Measurements from ENCODE around the gene NUMB.
"Not testable (repeated sequence)": the region's sequence is repeated elsewhere in the genome, so short reads cannot be mapped to it uniquely, and the experiment has no call there.

The NUMB gene

DNA sequence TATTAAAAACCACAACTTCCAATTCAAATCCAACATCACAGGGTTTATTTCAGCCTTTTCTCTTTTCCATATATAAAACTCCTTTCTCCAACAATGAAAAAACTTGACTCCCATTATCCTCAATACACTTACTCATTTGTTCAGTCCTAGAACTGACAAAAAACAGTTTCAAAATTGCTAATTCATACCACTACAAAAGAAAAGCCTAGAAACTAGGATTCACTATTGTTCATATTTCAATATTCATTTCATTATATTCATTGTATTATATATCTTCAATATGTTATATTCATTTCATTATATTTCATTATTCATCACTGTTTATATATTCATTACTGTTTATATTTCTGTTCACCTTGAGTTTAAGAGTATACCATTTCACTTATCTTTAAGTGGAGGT lies 85.8 kb downstream of the NUMB start:
- no peak overlapping the region for H3K27ac Mint-ChIP-seq
- H3K4me1 Mint-ChIP-seq (ENCODE audit: low read depth), result peaks cover 2% of the 10 kb centered on the region
- H3K36me3 Mint-ChIP-seq, result peaks cover 2% of the 10 kb centered on the region
- H3K4me3 Mint-ChIP-seq, result no peak overlapping the region
- no peaks in the 10 kb centered on the region for H3K9me3 Mint-ChIP-seq (ENCODE audit: low read depth)
- no peaks in the 10 kb centered on the region for H3K27me3 Mint-ChIP-seq

DNA sequence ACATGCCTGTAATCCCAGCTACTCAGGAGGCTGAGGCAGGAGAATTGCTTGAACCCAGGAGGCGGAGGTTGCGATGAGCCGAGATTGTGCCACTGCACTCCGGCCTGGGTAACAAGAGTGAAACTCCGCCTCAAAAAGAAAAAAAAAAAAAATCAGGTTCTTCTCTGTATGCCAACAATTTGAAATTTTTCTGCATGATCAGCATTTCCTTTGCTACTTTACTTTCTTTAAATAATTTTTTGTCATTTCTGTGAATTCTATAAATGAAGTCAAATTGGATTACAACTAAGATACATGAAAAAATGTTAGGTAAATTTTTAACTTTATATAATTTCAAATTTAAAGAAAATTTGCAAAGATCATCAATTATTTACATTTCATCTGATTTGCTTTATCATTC lies 87.8 kb downstream of the NUMB start:
- H3K4me1 Mint-ChIP-seq (ENCODE audit: low read depth), result peaks cover 2% of the 10 kb centered on the region
- no peak overlapping the region for H3K4me3 Mint-ChIP-seq
- no peak overlapping the region for H3K27ac Mint-ChIP-seq
- H3K9me3 Mint-ChIP-seq (ENCODE audit: low read depth), result no peaks in the 10 kb centered on the region
- peaks cover 3% of the 10 kb centered on the region for H3K36me3 Mint-ChIP-seq
- H3K27me3 Mint-ChIP-seq, result no peaks in the 10 kb centered on the region

DNA sequence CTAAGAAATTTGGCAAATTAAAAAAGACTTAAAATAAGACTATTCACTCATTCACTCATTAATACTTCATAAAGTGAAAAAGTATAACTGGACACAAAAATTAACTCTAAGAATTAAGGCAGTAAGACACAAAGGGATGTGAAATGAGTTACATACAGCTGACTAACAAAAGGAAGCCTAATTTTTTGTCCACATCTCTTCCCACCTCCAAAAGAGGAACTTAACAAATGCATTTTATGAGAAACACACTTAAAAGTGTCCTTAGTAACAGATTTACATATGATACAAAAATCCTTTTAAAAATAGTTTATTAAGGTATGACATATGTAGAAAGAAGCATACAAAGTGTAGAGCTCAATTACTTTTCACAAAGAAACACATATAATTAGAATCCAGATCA lies 88.9 kb downstream of the NUMB start:
- Mint-ChIP-seq H3K9me3 (ENCODE audit: low read depth) (no peaks in the 10 kb centered on the region), H3K4me3 (no peak overlapping the region), H3K36me3 (peaks cover 4% of the 10 kb centered on the region), H3K27ac (no peak overlapping the region), H3K27me3 (no peaks in the 10 kb centered on the region), H3K4me1 (ENCODE audit: low read depth) (peaks cover 2% of the 10 kb centered on the region)

DNA sequence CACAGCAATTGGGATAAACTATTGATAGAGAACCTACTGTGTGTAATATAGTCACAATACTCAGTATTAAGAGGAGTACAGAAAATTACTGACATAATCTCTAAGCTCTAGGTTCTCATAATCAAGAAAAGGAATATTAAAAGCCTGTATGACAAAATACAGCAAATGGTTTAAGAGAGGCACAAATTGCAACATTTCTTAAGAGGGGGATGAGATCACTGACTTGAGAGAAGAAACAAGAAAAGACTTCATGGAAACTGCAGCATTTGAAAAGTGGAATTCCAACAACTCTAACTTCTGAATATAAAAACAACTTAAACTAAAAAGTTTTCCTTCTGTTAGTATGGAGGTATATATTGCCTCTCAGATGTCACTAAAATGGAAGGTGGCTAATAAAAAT lies 89.7 kb downstream of the NUMB start:
- peaks cover 2% of the 10 kb centered on the region for H3K4me1 Mint-ChIP-seq (ENCODE audit: low read depth)
- no peak overlapping the region for H3K4me3 Mint-ChIP-seq
- peaks cover 6% of the 10 kb centered on the region for H3K36me3 Mint-ChIP-seq
- H3K27ac Mint-ChIP-seq, result no peak overlapping the region
- no peaks in the 10 kb centered on the region for H3K9me3 Mint-ChIP-seq (ENCODE audit: low read depth)
- no peaks in the 10 kb centered on the region for H3K27me3 Mint-ChIP-seq

DNA sequence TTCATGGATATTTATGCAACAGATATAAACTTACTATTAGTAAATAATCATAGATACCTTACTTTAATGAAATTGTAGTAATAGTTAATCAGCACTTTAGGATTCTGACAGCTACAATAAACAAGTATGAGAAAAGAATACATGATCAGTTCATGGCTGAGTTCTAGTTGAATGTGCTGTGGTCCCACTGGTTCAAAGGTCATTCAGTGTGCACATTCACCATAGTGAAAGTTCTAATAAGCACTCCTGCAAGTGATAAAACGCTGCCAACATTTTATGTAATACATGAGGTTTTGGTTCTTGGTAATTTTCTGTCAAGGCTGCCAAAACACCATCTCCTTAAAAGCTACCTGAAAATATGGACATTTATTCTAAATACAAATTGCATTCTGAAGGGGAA lies 92.6 kb downstream of the NUMB start:
- H3K27me3 Mint-ChIP-seq, result no peaks in the 10 kb centered on the region

DNA sequence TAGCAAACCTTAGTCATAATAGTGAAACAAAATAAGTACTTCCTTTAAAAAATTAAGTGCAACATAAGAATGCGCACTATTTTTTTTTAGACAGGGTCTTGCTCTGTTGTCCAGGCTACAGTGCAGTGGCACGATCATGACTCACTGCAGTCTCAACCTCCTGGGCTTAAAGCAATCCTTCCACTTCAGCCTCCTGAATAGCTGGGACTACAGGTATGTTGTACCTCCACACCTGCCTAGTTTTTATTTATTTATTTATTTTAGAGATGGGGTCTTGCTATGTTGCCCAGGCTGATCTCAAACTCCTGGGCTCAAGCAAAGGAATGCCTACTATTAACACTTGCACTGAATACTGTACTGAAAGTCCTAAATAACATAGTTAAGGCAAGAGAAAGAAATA lies 93.8 kb downstream of the NUMB start:
- Mint-ChIP-seq H3K4me3 (no peak overlapping the region), H3K27ac (no peak overlapping the region), H3K27me3 (no peaks in the 10 kb centered on the region), H3K9me3 (ENCODE audit: low read depth) (no peaks in the 10 kb centered on the region), H3K36me3 (peaks cover 11% of the 10 kb centered on the region), H3K4me1 (ENCODE audit: low read depth) (peaks cover 4% of the 10 kb centered on the region)

More for the DNA sequence above, 92.6 kb downstream of the NUMB start:
- H3K4me3 Mint-ChIP-seq, result no peak overlapping the region
- H3K27ac Mint-ChIP-seq, result no peak overlapping the region
- H3K36me3 Mint-ChIP-seq, result peaks cover 11% of the 10 kb centered on the region
- no peaks in the 10 kb centered on the region for H3K9me3 Mint-ChIP-seq (ENCODE audit: low read depth)
- H3K4me1 Mint-ChIP-seq (ENCODE audit: low read depth), result no peaks in the 10 kb centered on the region

DNA sequence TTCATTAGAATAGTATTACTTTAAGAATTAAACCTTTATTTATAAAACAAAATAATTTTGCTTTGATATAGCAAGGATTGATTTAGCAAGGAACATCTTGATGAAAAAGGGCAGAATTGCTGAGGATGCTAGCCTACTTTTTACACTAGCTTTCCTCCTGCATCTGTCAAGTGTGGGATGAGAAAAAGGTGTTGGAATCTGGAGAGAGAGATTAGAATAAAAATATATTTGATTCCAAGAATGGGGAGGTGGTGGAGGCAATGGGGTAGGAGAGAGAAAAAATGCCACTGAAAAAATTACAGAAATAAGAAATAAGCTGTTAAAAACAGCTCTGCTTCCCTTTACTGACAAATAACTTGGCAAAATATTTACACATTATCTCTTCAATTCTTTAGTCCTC lies 98.9 kb downstream of the NUMB start:
- Mint-ChIP-seq H3K36me3 (peaks cover 10% of the 10 kb centered on the region), H3K27ac (no peak overlapping the region), H3K27me3 (no peaks in the 10 kb centered on the region), H3K9me3 (ENCODE audit: low read depth) (no peaks in the 10 kb centered on the region), H3K4me3 (no peak overlapping the region), H3K4me1 (ENCODE audit: low read depth) (peaks cover 4% of the 10 kb centered on the region)

DNA sequence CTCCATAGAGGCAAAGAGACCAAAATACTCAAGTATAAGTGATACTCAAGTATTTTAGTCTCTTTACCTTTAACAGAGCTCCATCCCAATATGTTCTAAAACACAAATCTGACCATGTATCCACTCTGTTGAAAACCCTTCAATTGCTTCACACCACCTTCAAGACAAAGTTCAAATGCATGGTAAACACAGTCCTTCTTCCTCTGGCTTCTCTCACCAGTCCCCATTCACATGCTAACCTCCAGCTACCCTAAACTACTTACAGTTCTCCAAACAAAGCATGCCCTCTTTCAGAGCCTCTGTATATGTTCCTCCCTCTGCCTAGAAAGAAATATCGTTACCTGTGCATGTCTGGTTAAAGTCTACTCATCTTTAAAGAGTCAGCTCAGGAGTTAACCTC lies 100.2 kb downstream of the NUMB start:
- H3K27ac Mint-ChIP-seq, result no peak overlapping the region

DNA sequence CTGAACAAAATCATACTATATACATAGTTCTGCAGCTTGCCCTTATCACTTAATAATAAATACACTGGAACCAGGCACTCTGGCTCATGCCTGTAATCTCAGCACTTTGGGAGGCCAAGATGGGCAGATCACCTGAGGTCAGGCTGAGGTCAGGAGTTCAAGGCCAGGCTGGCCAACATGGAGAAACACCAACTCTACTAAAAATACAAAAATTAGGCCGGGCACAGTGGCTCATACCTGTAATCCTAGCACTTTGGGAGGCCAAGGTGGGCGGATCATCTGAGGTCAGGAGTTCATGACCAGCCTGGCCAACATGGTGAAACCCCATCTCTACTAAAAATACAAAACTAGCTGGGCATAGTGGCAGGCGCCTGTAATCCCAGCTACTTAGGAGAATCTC lies 109.3 kb downstream of the NUMB start:
- H3K27ac Mint-ChIP-seq; H3K4me1 Mint-ChIP-seq (ENCODE audit: low read depth); H3K27me3 Mint-ChIP-seq; H3K36me3 Mint-ChIP-seq; H3K4me3 Mint-ChIP-seq; H3K9me3 Mint-ChIP-seq (ENCODE audit: low read depth): not testable (repeated sequence)

More for the DNA sequence above, 100.2 kb downstream of the NUMB start:
- H3K27me3 Mint-ChIP-seq, result no peaks in the 10 kb centered on the region
- H3K36me3 Mint-ChIP-seq, result peaks cover 6% of the 10 kb centered on the region
- H3K4me1 Mint-ChIP-seq (ENCODE audit: low read depth), result peaks cover 4% of the 10 kb centered on the region
- no peaks in the 10 kb centered on the region for H3K9me3 Mint-ChIP-seq (ENCODE audit: low read depth)
- no peak overlapping the region for H3K4me3 Mint-ChIP-seq

DNA sequence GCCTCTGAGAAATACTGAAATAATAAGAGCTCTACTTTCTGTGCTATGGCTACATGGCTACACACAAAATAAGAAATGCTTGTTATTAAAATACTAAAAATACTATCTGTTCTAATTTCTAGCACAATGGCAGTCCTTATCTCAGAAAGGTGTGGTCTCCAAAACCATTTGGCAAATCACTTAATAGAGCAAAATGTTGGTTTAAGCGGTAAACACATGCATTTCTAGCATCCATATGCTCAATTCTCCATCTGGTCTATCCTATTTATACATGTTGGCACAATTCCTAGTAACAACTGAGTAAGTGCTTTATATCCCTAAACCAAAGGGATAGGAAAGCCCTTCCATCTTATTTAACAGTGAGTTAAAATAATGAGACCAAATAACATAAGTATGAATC lies 114.0 kb downstream of the NUMB start:
- H3K36me3 Mint-ChIP-seq, result no peaks in the 10 kb centered on the region
- no peak overlapping the region for H3K4me3 Mint-ChIP-seq
- H3K4me1 Mint-ChIP-seq (ENCODE audit: low read depth), result no peaks in the 10 kb centered on the region
- no peaks in the 10 kb centered on the region for H3K9me3 Mint-ChIP-seq (ENCODE audit: low read depth)
- H3K27ac Mint-ChIP-seq, result no peak overlapping the region
- no peaks in the 10 kb centered on the region for H3K27me3 Mint-ChIP-seq

DNA sequence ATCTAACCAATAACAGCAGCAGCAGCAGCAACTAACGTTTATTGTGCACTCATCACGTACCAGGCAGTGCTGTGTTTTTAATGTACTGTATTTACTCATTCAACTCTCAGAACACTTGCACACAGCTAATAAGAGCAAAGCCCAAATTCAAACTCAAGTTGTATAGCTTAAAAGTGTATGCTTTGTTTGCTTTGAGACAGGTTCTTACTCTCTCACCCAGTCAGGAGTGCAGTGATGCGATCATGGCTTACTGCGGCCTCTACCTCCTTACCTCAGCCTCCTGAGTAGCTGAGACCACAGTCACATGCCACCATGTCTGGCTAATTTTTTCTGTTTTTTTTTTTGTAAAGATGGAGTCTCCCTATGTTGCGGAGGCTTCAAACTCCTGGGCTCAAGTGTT lies 115.7 kb downstream of the NUMB start:
- H3K4me1 Mint-ChIP-seq (ENCODE audit: low read depth), result peaks cover 4% of the 10 kb centered on the region

DNA sequence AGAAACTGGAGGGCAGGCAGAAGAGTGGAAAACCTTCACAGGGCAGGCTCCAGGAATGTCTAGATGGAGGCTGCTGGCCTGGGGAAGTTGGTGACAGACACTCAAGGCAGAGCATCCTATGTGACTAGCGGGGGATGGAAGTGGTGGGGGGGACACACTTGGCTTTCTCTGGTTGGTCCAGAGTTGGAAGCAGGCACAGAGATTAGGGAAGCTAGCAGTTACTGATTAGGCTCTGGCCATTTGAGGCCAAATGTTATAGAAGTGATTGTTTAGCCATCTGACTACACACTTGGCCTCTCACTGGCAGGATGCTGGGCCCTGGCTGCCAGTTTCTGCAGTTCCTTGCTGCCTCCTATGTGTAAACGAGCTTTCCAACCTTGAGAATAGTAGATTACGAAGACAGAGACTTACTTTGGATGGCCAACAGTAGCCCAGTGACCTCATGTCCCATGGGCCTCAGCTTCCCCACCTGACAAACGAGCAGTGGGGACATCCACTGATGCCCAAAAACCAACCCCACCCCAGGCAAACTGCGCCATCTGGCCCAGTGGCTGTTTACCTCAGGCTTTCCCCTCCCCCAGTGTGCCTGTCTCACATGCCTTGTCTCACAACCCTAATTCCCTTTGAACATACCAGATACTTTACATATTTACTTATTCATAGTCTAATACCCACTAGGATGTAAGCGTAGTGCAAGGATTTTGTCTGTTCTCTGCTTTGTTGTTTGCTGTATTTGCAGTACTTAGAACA lies 118.3 kb downstream of the NUMB start:
- Mint-ChIP-seq H3K4me1 (ENCODE audit: low read depth) (peaks cover 5% of the 10 kb centered on the region), H3K4me3 (no peak overlapping the region), H3K27ac (no peak overlapping the region), H3K36me3 (no peaks in the 10 kb centered on the region), H3K27me3 (no peaks in the 10 kb centered on the region), H3K9me3 (ENCODE audit: low read depth) (no peaks in the 10 kb centered on the region)

More for the DNA sequence above, 115.7 kb downstream of the NUMB start:
- H3K4me3 Mint-ChIP-seq, result no peak overlapping the region
- no peaks in the 10 kb centered on the region for H3K9me3 Mint-ChIP-seq (ENCODE audit: low read depth)
- H3K27ac Mint-ChIP-seq, result no peak overlapping the region
- no peaks in the 10 kb centered on the region for H3K36me3 Mint-ChIP-seq
- no peaks in the 10 kb centered on the region for H3K27me3 Mint-ChIP-seq

DNA sequence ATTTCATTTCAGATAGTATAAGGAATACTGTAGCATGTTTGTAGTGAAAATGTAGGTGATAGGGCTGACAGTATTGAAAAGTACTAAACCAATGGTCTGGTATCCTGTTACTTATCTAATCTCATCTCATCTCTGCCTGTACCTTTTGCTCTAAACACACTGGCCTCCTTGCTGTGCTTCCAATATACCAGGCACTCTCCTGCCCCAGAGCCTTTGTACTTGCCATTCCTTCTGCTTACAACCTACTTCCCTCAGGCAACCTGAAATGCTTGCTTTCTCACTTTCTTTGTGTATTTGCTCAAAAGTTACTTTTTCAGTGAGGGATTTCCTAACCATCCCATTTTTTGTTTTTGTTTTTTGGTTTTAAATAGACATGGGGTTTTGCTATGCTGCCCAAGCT lies 119.1 kb downstream of the NUMB start:
- H3K27ac Mint-ChIP-seq, result no peak overlapping the region
- H3K4me1 Mint-ChIP-seq (ENCODE audit: low read depth), result peaks cover 5% of the 10 kb centered on the region
- no peak overlapping the region for H3K4me3 Mint-ChIP-seq
- H3K27me3 Mint-ChIP-seq, result no peaks in the 10 kb centered on the region
- peaks cover under 1% of the 10 kb centered on the region for H3K36me3 Mint-ChIP-seq
- no peaks in the 10 kb centered on the region for H3K9me3 Mint-ChIP-seq (ENCODE audit: low read depth)

DNA sequence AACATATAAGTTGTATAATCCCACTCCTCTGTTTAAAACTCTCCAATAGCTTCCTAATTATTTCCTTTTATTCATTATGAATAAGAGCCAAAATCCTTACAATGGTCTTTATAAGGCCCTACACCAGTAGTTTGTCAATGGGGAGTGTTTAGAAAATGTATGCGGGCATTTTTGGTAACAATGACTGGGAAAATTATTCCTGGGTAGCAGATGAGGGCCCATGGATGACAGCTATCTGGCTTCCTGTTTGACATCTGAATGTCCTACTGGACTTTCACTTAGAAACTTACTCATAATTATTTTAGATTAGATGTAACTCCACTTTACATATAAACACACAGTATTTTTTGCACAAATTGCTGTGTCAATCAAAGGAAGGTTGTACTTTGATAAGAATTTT lies 119.8 kb downstream of the NUMB start:
- H3K27me3 Mint-ChIP-seq, result no peaks in the 10 kb centered on the region
- no peak overlapping the region for H3K4me3 Mint-ChIP-seq
- peaks cover 3% of the 10 kb centered on the region for H3K36me3 Mint-ChIP-seq
- no peak overlapping the region for H3K27ac Mint-ChIP-seq
- peaks cover 5% of the 10 kb centered on the region for H3K4me1 Mint-ChIP-seq (ENCODE audit: low read depth)
- H3K9me3 Mint-ChIP-seq (ENCODE audit: low read depth), result no peaks in the 10 kb centered on the region

DNA sequence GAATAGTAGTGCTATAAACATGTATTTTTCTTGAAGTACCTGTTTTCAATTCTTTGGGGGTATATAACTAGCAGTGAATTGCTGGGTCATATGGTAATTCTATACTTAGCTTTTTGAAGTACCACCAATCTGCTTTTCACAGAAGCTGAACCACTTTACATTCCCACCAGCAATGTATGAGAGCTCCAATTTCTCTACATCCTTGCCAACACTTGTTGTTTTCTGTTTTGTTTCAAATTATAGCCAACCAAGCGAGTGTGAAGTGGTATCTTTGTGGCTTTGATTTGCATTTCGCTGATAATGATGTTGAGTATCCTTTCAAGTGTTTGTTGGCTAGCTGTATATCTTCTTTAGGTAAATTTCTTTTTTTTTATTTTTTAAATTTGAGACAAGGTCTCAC lies 125.3 kb downstream of the NUMB start:
- Mint-ChIP-seq H3K4me1 (ENCODE audit: low read depth) (peaks cover 3% of the 10 kb centered on the region), H3K27ac (no peak overlapping the region), H3K27me3 (no peaks in the 10 kb centered on the region)

DNA sequence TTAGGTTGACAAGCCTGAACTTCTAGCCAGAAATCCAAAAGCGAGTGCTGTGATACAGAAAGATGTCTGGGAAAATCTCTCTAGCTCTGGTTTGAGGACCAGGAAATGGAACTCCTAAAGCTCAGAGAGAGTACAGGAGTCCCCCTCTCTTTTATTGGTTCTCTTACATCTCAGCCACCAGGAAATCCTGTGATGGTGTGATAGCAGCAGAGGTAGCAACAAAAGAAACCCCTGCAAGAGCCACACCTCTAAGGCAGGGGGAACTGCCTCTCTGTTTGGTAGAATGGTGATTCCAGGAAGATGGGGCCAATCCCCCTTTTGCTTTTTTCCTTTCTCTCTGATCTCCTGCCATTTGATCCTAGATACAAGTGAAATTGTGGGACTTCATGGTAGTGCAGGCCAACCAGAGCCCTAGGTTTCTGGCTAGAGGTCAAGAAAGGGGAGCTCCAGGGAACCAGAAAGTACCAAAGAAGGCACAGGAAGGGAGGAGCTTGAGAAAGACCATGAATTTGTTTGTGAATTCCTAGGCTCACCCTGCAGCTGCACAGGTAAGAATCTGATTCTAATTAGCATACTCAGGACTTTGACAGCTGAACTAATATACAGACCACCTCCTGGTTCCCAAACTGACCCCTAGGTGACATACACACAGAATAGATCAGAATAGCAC lies 132.6 kb downstream of the NUMB start:
- peak overlapping the region; percentile 59 for H3K4me3 Mint-ChIP-seq
- no peaks in the 10 kb centered on the region for H3K9me3 Mint-ChIP-seq (ENCODE audit: low read depth)
- H3K4me1 Mint-ChIP-seq (ENCODE audit: low read depth), result peaks cover 45% of the 10 kb centered on the region
- H3K27me3 Mint-ChIP-seq, result no peaks in the 10 kb centered on the region
- H3K27ac Mint-ChIP-seq, result peak overlapping the region; percentile 66
- H3K36me3 Mint-ChIP-seq, result peaks cover 7% of the 10 kb centered on the region

More for the DNA sequence above, 125.3 kb downstream of the NUMB start:
- peaks cover 6% of the 10 kb centered on the region for H3K36me3 Mint-ChIP-seq
- no peak overlapping the region for H3K4me3 Mint-ChIP-seq
- no peaks in the 10 kb centered on the region for H3K9me3 Mint-ChIP-seq (ENCODE audit: low read depth)

Data from activated naive CD8-positive, alpha-beta T cell (primary cell).